Erythroblast (primary cell): ENCODE measurements around the gene TSPAN15.

Source experiments
- GATA1 ChIP-seq: IDR thresholded peaks from 2 replicates; pipeline ENCODE4 v1.6.1; 2011; ENCODE audit warnings: low read depth, mild to moderate bottlenecking, control low read depth, low read length, moderate library complexity
- POLR2A ChIP-seq: IDR thresholded peaks from 2 replicates; pipeline ENCODE4 v1.6.1; 2011; ENCODE audit warnings: mild to moderate bottlenecking, low read length

GRCh38 chr10:69496352-69497230 lies 45.3 kb downstream of the TSPAN15 start:
- TF ChIP-seq POLR2A (no peak), GATA1 (no peak)
